Measurements from ENCODE around the gene GPATCH8. TPM values are rescaled to one million over a fixed set of nuclear protein-coding genes. Genes with fewer than 3 reads are reported as not detected.

Gene GPATCH8
- total and polyA plus RNA-seq, 2 of the 8 experiments (the other 6 are each of a cell fraction or from before 2014, with no cell fraction given), result 20.5 to 58.1 TPM

DNA sequence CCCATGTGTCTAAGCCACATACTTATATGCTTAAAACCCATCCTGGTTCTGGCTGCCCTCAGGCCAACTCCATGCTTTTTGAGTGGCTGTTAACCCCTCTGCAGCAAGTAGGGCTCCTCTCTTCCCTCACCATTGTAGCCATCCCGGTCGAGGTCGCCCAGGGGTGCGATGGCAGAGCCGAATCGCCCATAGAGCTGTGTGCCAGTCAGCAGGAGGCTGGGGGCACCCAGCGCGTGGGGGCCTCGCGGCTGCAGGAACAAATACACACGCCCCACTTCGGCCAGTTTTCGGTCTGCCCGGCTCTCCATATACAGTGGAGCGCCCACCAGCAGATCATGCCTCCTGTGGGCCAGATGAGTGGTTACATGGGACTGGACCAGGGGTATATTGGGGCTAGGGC, 119.8 kb downstream of the GPATCH8 start (continued):
- TF ChIP-seq FOSL1 (IDR thresholded peaks at IDR 0.05; ENCODE audit: insufficient read depth, low read depth, low read length) (no peak), ASH2L (IDR thresholded peaks at IDR 0.05; ENCODE audit: low read length) (no peak), TAF7 (optimal IDR thresholded peaks at IDR 0.05; ENCODE audit: borderline replicate concordance, low read depth, low read length) (no peak), SP4 (IDR thresholded peaks at IDR 0.05; ENCODE audit: low read length) (no peak), POLR2A (IDR thresholded peaks at IDR 0.05; ENCODE audit: control extremely low read depth in 1 of 2, low read depth in 2 of 2, low read length in 2 of 2) (no peak), RFX5 (IDR thresholded peaks at IDR 0.05; ENCODE audit: borderline replicate concordance, low read depth, low read length) (no peak)
- TF ChIP-seq, protein P1, sequence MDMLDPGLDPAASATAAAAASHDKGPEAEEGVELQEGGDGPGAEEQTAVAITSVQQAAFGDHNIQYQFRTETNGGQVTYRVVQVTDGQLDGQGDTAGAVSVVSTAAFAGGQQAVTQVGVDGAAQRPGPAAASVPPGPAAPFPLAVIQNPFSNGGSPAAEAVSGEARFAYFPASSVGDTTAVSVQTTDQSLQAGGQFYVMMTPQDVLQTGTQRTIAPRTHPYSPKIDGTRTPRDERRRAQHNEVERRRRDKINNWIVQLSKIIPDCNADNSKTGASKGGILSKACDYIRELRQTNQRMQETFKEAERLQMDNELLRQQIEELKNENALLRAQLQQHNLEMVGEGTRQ (IDR thresholded peaks at IDR 0.05; ENCODE audit: low read length), result no peak

Data from H1 (cell line).